Colon (tissue), 2 donors: Measurements from ENCODE around the gene MYCBP.
"Not testable (repeated sequence)": the region's sequence is repeated elsewhere in the genome, so short reads cannot be mapped to it uniquely, and the experiment has no call there.

Experiments
- FAIRE-seq: peaks from 2 replicates; lab custom pipeline; 2012; peaks lifted over from hg19 to GRCh38; lab: Jason Lieb, UNC
- donor health status: control.
- donor health status: control.

MYCBP gene

GRCh38 chr1:38867208-38867607 lies 5.9 kb downstream of the MYCBP start:
- FAIRE-seq = no peak

GRCh38 chr1:38865112-38865715 lies 7.9 kb downstream of the MYCBP start:
- no peak for FAIRE-seq

- no peak for FAIRE-seq
These were observed 12.7 kb downstream of the MYCBP start for GRCh38 chr1:38860454-38860795.

GRCh38 chr1:38859561-38860453 lies 13.3 kb downstream of the MYCBP start, which contains the start of gene RRAGC:
Gene RRAGC, minus strand, starts transcription at chr1:38859772. Its CDS starts 126 bp downstream, at chr1:38859646.
- FAIRE-seq = no peak

- FAIRE-seq = no peak
These were observed 14.2 kb downstream of the MYCBP start for GRCh38 chr1:38858833-38859560.

- no peak for FAIRE-seq
These were observed 20.4 kb downstream of the MYCBP start for GRCh38 chr1:38852780-38853179.

GRCh38 chr1:38848071-38848470 lies 25.1 kb downstream of the MYCBP start:
- no peak for FAIRE-seq

GRCh38 chr1:38846210-38846609 lies 26.9 kb downstream of the MYCBP start:
- FAIRE-seq = no peak

- not testable (repeated sequence) for FAIRE-seq
These were observed 28.1 kb downstream of the MYCBP start for GRCh38 chr1:38845088-38845487.

GRCh38 chr1:38840281-38840680 lies 32.9 kb downstream of the MYCBP start:
- no peak for FAIRE-seq

- FAIRE-seq = no peak
These were observed 33.8 kb downstream of the MYCBP start for GRCh38 chr1:38839363-38839762.

GRCh38 chr1:38836316-38836715 lies 36.8 kb downstream of the MYCBP start:
- not testable (repeated sequence) for FAIRE-seq

- peak; percentile 49 for FAIRE-seq
These were observed 38.0 kb downstream of the MYCBP start for GRCh38 chr1:38834937-38835827.

GRCh38 chr1:38834221-38834782 lies 38.8 kb downstream of the MYCBP start:
- no peak for FAIRE-seq

GRCh38 chr1:38833146-38833545 lies 40.0 kb downstream of the MYCBP start:
- FAIRE-seq = no peak

GRCh38 chr1:38832370-38832734 lies 40.8 kb downstream of the MYCBP start:
- no peak for FAIRE-seq

GRCh38 chr1:38831731-38832369 lies 41.3 kb downstream of the MYCBP start:
- FAIRE-seq = no peak

- no peak for FAIRE-seq
These were observed 43.8 kb downstream of the MYCBP start for GRCh38 chr1:38829368-38829767.

GRCh38 chr1:38827318-38827717 lies 45.8 kb downstream of the MYCBP start:
- no peak for FAIRE-seq

GRCh38 chr1:38826886-38827285 lies 46.3 kb downstream of the MYCBP start:
- no peak for FAIRE-seq

- no peak for FAIRE-seq
These were observed 46.9 kb downstream of the MYCBP start for GRCh38 chr1:38826262-38826661.
